HepG2 (cell line): ENCODE results near the gene TNFSF13. TPM values are rescaled to one million over a fixed set of nuclear protein-coding genes. Genes with fewer than 3 reads are reported as not detected.
A peak's percentile ranks its signal among the peaks of the same experiment; 100 is the strongest.

Source experiments
- AGO1 ChIP-seq: fragments of 200-400 bp; formaldehyde crosslinking; IDR thresholded peaks from 2 replicates; pipeline ENCODE4 v1.6.1; 2017; ENCODE audit warnings: mild to moderate bottlenecking, low read depth, low read length, moderate library complexity; ENCODE audit not compliant: poor library complexity, severe bottlenecking
- BORCS8-MEF2B ChIP-seq: sonication (generic); formaldehyde crosslinking; IDR thresholded peaks from 2 replicates; pipeline ENCODE4 v1.8.0; 2022; ENCODE audit warnings: mild to moderate bottlenecking, missing genetic modification reagents
- CENPT ChIP-seq: sonication (generic); formaldehyde crosslinking; IDR thresholded peaks from 2 replicates; pipeline ENCODE4 v1.8.0; 2022; ENCODE audit warnings: low read depth, mild to moderate bottlenecking, moderate library complexity, missing genetic modification reagents
- CREM ChIP-seq, 2 experiments: sonication (generic) in 1 of 2; formaldehyde crosslinking in 1 of 2; IDR thresholded peaks; 2 replicates each; pipeline versions ENCODE4 v1.4.0 to v1.6.1; 2016 to 2020; ENCODE audit warnings: antibody characterized with exemption in 1 of 2, mild to moderate bottlenecking in 1 of 2, missing genetic modification reagents in 1 of 2
- DMAP1 ChIP-seq: IDR thresholded peaks from 2 replicates; pipeline ENCODE4 v1.6.1; 2016
- FOXP4 ChIP-seq: sonication (generic); formaldehyde crosslinking; IDR thresholded peaks from 2 replicates; pipeline ENCODE4 v1.4.0; 2020; ENCODE audit warnings: missing genetic modification reagents
- HDAC1 ChIP-seq: sonication (generic); formaldehyde crosslinking; IDR thresholded peaks from 2 replicates; pipeline ENCODE4 v1.5.1; 2020; ENCODE audit warnings: mild to moderate bottlenecking, missing genetic modification reagents
- HOXA9 ChIP-seq: sonication (generic); formaldehyde crosslinking; IDR thresholded peaks from 2 replicates; pipeline ENCODE4 v1.8.1; 2022; ENCODE audit warnings: missing genetic modification reagents, mild to moderate bottlenecking, moderate library complexity, borderline replicate concordance
- MAF1 ChIP-seq: sonication (generic); formaldehyde crosslinking; IDR thresholded peaks from 2 replicates; pipeline ENCODE4 v1.5.0; 2020; ENCODE audit warnings: missing genetic modification reagents, borderline replicate concordance
- MTERF4 ChIP-seq: sonication (generic); formaldehyde crosslinking; IDR thresholded peaks from 2 replicates; pipeline ENCODE4 v1.8.0; 2023; ENCODE audit warnings: mild to moderate bottlenecking, missing genetic modification reagents
- RAD21 ChIP-seq: fragments of 450-650 bp; formaldehyde crosslinking; IDR thresholded peaks from 2 replicates; pipeline ENCODE4 v1.5.0; 2020; ENCODE audit warnings: mild to moderate bottlenecking
- ZFP36 ChIP-seq: fragments of 150-350 bp; IDR thresholded peaks from 2 replicates; pipeline ENCODE4 v1.6.1; 2018; ENCODE audit warnings: borderline replicate concordance, low read length, low read depth; ENCODE audit not compliant: partially characterized antibody
- ZMYM4 ChIP-seq: sonication (generic); formaldehyde crosslinking; IDR thresholded peaks from 2 replicates; pipeline ENCODE4 v1.8.1; 2023; ENCODE audit warnings: mild to moderate bottlenecking, missing genetic modification reagents
- ZNF3 ChIP-seq: IDR thresholded peaks from 2 replicates; pipeline ENCODE4 v1.7.0; 2017; ENCODE audit warnings: inconsistent platforms
- ZNF614 ChIP-seq: IDR thresholded peaks from 2 replicates; pipeline ENCODE4 v1.6.1; 2018; ENCODE audit warnings: missing biosample characterization, missing genetic modification reagents, inconsistent platforms, borderline replicate concordance
- ZNF737 ChIP-seq: sonication (generic); formaldehyde crosslinking; IDR thresholded peaks from 2 replicates; pipeline ENCODE4 v1.5.0; 2020; ENCODE audit warnings: missing genetic modification reagents, mild to moderate bottlenecking, borderline replicate concordance
- ZNF747 ChIP-seq: sonication (generic); formaldehyde crosslinking; IDR thresholded peaks from 2 replicates; pipeline ENCODE4 v1.8.1; 2023; ENCODE audit warnings: missing genetic modification reagents, mild to moderate bottlenecking, borderline replicate concordance
- ZSCAN30 ChIP-seq: sonication (generic); formaldehyde crosslinking; IDR thresholded peaks from 2 replicates; pipeline ENCODE4 v1.5.0; 2020; ENCODE audit warnings: mild to moderate bottlenecking, missing genetic modification reagents
- polyA plus RNA-seq, 8 experiments: library from polyadenylated mRNA; depleted of rRNA in 3 of 8; stranded (reverse) in 7 of 8; unstranded in 1 of 8; fragments of >200 nt; fragmentation: Illumina TruSeq in 4 of 8; extraction: Trizol in 4 of 8; gene quantifications; 2 replicates each; pipeline versions ENCODE4 v1.2.1 to v1.2.3, GENCODE V29; 2011 to 2016; ENCODE audit warnings: low read depth in 4 of 8, missing spikeins in 1 of 8, mixed read lengths in 1 of 8; ENCODE audit not compliant: insufficient read depth in 1 of 8
- total RNA-seq, 5 experiments: library from RNA; depleted of rRNA; stranded (reverse); fragments of >200 nt; fragmentation: Illumina TruSeq; extraction: Trizol; gene quantifications; 2 replicates each; pipeline ENCODE4 v1.2.3, GENCODE V29; 2016; ENCODE audit warnings: low read depth in 1 of 5
- TF ChIP-seq, protein P1 (sequence below): sonication (generic); formaldehyde crosslinking; IDR thresholded peaks from 2 replicates; pipeline ENCODE4 v1.5.0; 2020; ENCODE audit warnings: mild to moderate bottlenecking, missing genetic modification reagents
- TF ChIP-seq, protein P2 (sequence below): sonication (generic); formaldehyde crosslinking; IDR thresholded peaks from 2 replicates; pipeline ENCODE4 v1.4.0; 2020; ENCODE audit warnings: missing genetic modification reagents

TNFSF13 gene
- total and polyA plus RNA-seq, 2 of the 13 experiments (the other 11 are each of a cell fraction or from before 2014, with no cell fraction given), result 2.5 to 3.3 TPM

- TF ChIP-seq, protein P1, sequence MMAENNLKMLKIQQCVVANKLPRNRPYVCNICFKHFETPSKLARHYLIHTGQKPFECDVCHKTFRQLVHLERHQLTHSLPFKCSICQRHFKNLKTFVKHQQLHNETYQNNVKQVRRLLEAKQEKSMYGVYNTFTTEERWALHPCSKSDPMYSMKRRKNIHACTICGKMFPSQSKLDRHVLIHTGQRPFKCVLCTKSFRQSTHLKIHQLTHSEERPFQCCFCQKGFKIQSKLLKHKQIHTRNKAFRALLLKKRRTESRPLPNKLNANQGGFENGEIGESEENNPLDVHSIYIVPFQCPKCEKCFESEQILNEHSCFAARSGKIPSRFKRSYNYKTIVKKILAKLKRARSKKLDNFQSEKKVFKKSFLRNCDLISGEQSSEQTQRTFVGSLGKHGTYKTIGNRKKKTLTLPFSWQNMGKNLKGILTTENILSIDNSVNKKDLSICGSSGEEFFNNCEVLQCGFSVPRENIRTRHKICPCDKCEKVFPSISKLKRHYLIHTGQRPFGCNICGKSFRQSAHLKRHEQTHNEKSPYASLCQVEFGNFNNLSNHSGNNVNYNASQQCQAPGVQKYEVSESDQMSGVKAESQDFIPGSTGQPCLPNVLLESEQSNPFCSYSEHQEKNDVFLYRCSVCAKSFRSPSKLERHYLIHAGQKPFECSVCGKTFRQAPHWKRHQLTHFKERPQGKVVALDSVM (CRISPR knock-in tag), result 0 out of 2 replicates have a peak, but pooled peaks have one; percentile 7
- no peak for TF ChIP-seq ZNF614
- peak; percentile 70 for TF ChIP-seq BORCS8-MEF2B (CRISPR knock-in tag)
- TF ChIP-seq AGO1, result peak; percentile 91
- no peak for TF ChIP-seq ZNF3
- no peak for TF ChIP-seq ZNF737 (CRISPR knock-in tag)
- TF ChIP-seq ZFP36, result no peak
- no peak; the same call in 1 of the 2 replicates for TF ChIP-seq FOXP4 (CRISPR knock-in tag)
- TF ChIP-seq ZNF747 (CRISPR knock-in tag), result peak; percentile 90
- peak; percentile 78 for TF ChIP-seq HDAC1 (CRISPR knock-in tag)
- peak; percentile 94; the same call in 1 of the 2 replicates for TF ChIP-seq DMAP1 (CRISPR knock-in tag)
- TF ChIP-seq RAD21, result no peak
- TF ChIP-seq MTERF4 (CRISPR knock-in tag), result peak; percentile 71; the same call in 1 of the 2 replicates
- TF ChIP-seq CENPT (CRISPR knock-in tag), result peak; percentile 18; the same call in 1 of the 2 replicates
- TF ChIP-seq, protein P2, sequence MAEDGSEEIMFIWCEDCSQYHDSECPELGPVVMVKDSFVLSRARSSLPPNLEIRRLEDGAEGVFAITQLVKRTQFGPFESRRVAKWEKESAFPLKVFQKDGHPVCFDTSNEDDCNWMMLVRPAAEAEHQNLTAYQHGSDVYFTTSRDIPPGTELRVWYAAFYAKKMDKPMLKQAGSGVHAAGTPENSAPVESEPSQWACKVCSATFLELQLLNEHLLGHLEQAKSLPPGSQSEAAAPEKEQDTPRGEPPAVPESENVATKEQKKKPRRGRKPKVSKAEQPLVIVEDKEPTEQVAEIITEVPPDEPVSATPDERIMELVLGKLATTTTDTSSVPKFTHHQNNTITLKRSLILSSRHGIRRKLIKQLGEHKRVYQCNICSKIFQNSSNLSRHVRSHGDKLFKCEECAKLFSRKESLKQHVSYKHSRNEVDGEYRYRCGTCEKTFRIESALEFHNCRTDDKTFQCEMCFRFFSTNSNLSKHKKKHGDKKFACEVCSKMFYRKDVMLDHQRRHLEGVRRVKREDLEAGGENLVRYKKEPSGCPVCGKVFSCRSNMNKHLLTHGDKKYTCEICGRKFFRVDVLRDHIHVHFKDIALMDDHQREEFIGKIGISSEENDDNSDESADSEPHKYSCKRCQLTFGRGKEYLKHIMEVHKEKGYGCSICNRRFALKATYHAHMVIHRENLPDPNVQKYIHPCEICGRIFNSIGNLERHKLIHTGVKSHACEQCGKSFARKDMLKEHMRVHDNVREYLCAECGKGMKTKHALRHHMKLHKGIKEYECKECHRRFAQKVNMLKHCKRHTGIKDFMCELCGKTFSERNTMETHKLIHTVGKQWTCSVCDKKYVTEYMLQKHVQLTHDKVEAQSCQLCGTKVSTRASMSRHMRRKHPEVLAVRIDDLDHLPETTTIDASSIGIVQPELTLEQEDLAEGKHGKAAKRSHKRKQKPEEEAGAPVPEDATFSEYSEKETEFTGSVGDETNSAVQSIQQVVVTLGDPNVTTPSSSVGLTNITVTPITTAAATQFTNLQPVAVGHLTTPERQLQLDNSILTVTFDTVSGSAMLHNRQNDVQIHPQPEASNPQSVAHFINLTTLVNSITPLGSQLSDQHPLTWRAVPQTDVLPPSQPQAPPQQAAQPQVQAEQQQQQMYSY (CRISPR knock-in tag), result peak; percentile 59
- peak; percentile 60; the same call in 1 of the 2 replicates for TF ChIP-seq ZMYM4 (CRISPR knock-in tag)
- TF ChIP-seq HOXA9 (CRISPR knock-in tag), result no peak
- peak; percentile 75; the same call in 1 of the 2 replicates for TF ChIP-seq CREM (IDR thresholded peaks at IDR 0.05)
- TF ChIP-seq CREM (CRISPR knock-in tag; IDR thresholded peaks at IDR 0.05), result no peak
- TF ChIP-seq ZSCAN30 (CRISPR knock-in tag), result peak; percentile 69; the same call in 1 of the 2 replicates
- TF ChIP-seq MAF1, result peak; percentile 90
Measured at GRCh38 chr17:7583253-7584109, 24.9 kb downstream of the TNFSF13 start, which contains the start of gene MPDU1 (continued).
